Heart left ventricle (tissue), 16 donors: ENCODE data around the gene WDFY3. TPM values are rescaled to one million over a fixed set of nuclear protein-coding genes. Genes with fewer than 3 reads are reported as not detected.

Experiments
- ATAC-seq, 4 donors: fragments of 200-7000 bp; cut with Tn5 transposase; one replicate each; pipeline ENCODE4 v1.9.1; 2020 to 2022; ENCODE audit warnings: moderate library complexity in 4 of 4, mild to moderate bottlenecking in 3 of 4, moderate number of reproducible peaks in 1 of 4
- DNase-seq, 5 donors: peaks; one replicate each; pipeline ENCODE4 v3.0.0-alpha.2; 2020
- H3K27ac ChIP-seq, 12 donors: fragments of 200-600 bp; sonication (generic) in 4 of 12; one replicate each; pipeline versions ENCODE4 v1.5.0 to v1.8.0; 2016 to 2022; ENCODE audit warnings: mild to moderate bottlenecking in 2 of 12
- H3K27me3 ChIP-seq, 9 donors: fragments of 200-600 bp; sonication (generic) in 2 of 9; one replicate each; pipeline versions ENCODE4 v1.5.1 to v1.8.0; 2016 to 2022; ENCODE audit warnings: mild to moderate bottlenecking in 3 of 9
- H3K36me3 ChIP-seq, 9 donors: fragments of 200-600 bp; sonication (generic) in 2 of 9; one replicate each; pipeline versions ENCODE4 v1.5.0 to v1.8.0; 2018 to 2022; ENCODE audit warnings: mild to moderate bottlenecking in 2 of 9
- H3K4me1 ChIP-seq, 12 donors: fragments of 200-600 bp; sonication (generic) in 4 of 12; one replicate each; pipeline versions ENCODE4 v1.5.0 to v1.8.0; 2016 to 2022; ENCODE audit warnings: mild to moderate bottlenecking in 3 of 12
- H3K4me3 ChIP-seq, 12 donors: fragments of 200-600 bp; sonication (generic) in 4 of 12; one replicate each; pipeline versions ENCODE4 v1.5.0 to v1.8.0; 2017 to 2022; ENCODE audit warnings: mild to moderate bottlenecking in 9 of 12, moderate library complexity in 4 of 12
- H3K9me3 ChIP-seq, 12 donors: fragments of 200-600 bp; sonication (generic) in 4 of 12; one replicate each; pipeline versions ENCODE4 v1.5.0 to v1.8.0; 2016 to 2022; ENCODE audit warnings: mild to moderate bottlenecking in 1 of 12
- CTCF ChIP-seq, 12 donors: fragments of 200-600 bp; sonication (generic) in 4 of 12; IDR thresholded peaks; one replicate each; pipeline versions ENCODE4 v1.5.0 to v1.8.0; 2018 to 2022; ENCODE audit warnings: antibody characterized with exemption in 12 of 12, mild to moderate bottlenecking in 5 of 12
- POLR2A ChIP-seq, 2 donors: fragments of 450-650 bp; IDR thresholded peaks; one replicate each; pipeline ENCODE4 v1.6.1; 2017; ENCODE audit warnings: antibody characterized with exemption in 2 of 2, mild to moderate bottlenecking in 2 of 2, moderate library complexity in 2 of 2
- WGBS, 4 donors: extraction: QIAGEN DNeasy Blood & Tissue Kit in 2 of 4; methylation state at CpG; one replicate each; pipeline versions ENCODE4 v1.1.5 to v1.1.7; 2013 to 2018; 5-methylcytosine and 5-hydroxymethylcytosine counted together
- intact Hi-C, 10 donors: fragments of 100-400 bp; cut with DNase I; formaldehyde crosslinking; loops; one replicate each; pipeline versions ENCODE4 v1.11.1 to v1.14.2; 2022
- polyA plus RNA-seq, 2 donors: library from polyadenylated mRNA; stranded (reverse); fragments of 200-250 nt; gene quantifications; one replicate each; pipeline ENCODE4 v1.2.3, GENCODE V29; 2013
- total RNA-seq, 9 donors: library from RNA; depleted of rRNA in 2 of 9; stranded (reverse); fragments of >200 nt in 2 of 9; fragmentation: NEBNext Ultra II Directional in 3 of 9; extraction: Animal tissue kit (Norgen Biotek cat#: 25700) in 3 of 9; gene quantifications; one replicate each; pipeline versions ENCODE4 v1.1.0 to v1.2.4, GENCODE V29; 2016 to 2023
- donor health status: ischemic (EF 13 %, LVEDD 7.1; RV severe dilation, severe dysfunction).
- donor health status: healthy with polysubstance abuse.
- donor health status: DM: no; HTN: yes; CAD: no.
- donor health status: DM: no; HTN: no; CAD: no.
- donor health status: ischemic (EF 25% LVEDD 6.9; RV normal size, moderate dysfunction).
- donor health status: ischemic (EF 25% LVEDD 5.7; RV mildly dilated, moderate dysfunction).
- donor health status: healthy.
- donor health status: DM: yes; HTN: yes; CAD: no.
- donor health status: ischemic (EF 35%, LVEDD 5.7; RV mildly dilated, moderate dysfunction).
- donor health status: nonischemic (EF 11% LVEDD 7.7; RV severe dilation, severe dysfunction).
- donor health status: DM: yes; HTN: yes; CAD: no.
- donor health status: PGD.
- donor health status: ischemic (EF 29% LVEDD 5.4; RV normal size, mild dysfunction).
- donor health status: nonischemic (EF 23%, LVEDD 6.1; RV moderate dilation, normal function).

WDFY3 gene
- total and polyA plus RNA-seq, 11 donors: 5.0 to 103 (median 40.4) TPM

GRCh38 chr4:84737656-84738055 lies 228.8 kb downstream of the WDFY3 start:
- TF ChIP-seq CTCF (IDR thresholded peaks at IDR 0.05) (no peak), POLR2A (IDR thresholded peaks at IDR 0.05) (no peak)
- no peaks in the 10 kb centered on the region for H3K9me3 ChIP-seq

GRCh38 chr4:84734037-84734436 lies 232.5 kb downstream of the WDFY3 start:
- Histone ChIP-seq H3K9me3 (no peaks in the 10 kb centered on the region), H3K36me3 (peaks cover 0 to 88% (median 79%) of the 10 kb centered on the region in 9 donors), H3K4me3 (peak overlapping the region in 1 of 12 donors; percentile 21), H3K4me1 (peaks cover 0 to 4% (median 0%) of the 10 kb centered on the region in 12 donors), H3K27me3 (no peaks in the 10 kb centered on the region), H3K27ac (peak overlapping the region in 8 of 12 donors; percentile 10 to 61 (median 56))
- peak; percentile 33 to 65 (median 48) for ATAC-seq
- intact Hi-C loops: no loop called here
- no peak for TF ChIP-seq POLR2A (IDR thresholded peaks at IDR 0.05)
- TF ChIP-seq CTCF (IDR thresholded peaks at IDR 0.05): no peak
- no peak for DNase-seq

More at GRCh38 chr4:84737656-84738055, 228.8 kb downstream of the WDFY3 start:
- no peak overlapping the region for H3K27ac ChIP-seq
- DNase-seq (no peak), ATAC-seq (no peak)
- WGBS, 4 donors: 69 to 73% (median 71%) methylated on average over 3 of the region's 3 CpGs
- no peak overlapping the region for H3K4me3 ChIP-seq
- H3K36me3 ChIP-seq: peaks cover 0 to 100% (median 97%) of the 10 kb centered on the region in 9 donors
- H3K4me1 ChIP-seq: peaks cover 0 to 4% (median 0%) of the 10 kb centered on the region in 12 donors
- intact Hi-C loops: no loop called here
- no peaks in the 10 kb centered on the region for H3K27me3 ChIP-seq

- WGBS, 4 donors: 49 to 60% (median 58%) methylated on average over 13 of the region's 13 CpGs
- intact Hi-C loops: no loop called here
- peaks cover 0 to 83% (median 73%) of the 10 kb centered on the region in 9 donors for H3K36me3 ChIP-seq
- H3K27me3 ChIP-seq: no peaks in the 10 kb centered on the region
- ATAC-seq: peak; percentile 91 to 98 (median 97)
- H3K9me3 ChIP-seq: no peaks in the 10 kb centered on the region
- DNase-seq: peak; percentile 38 to 80 (median 52)
- peak overlapping the region in 8 of 12 donors; percentile 10 to 61 (median 56) for H3K27ac ChIP-seq
- H3K4me1 ChIP-seq: peaks cover 0 to 4% (median 0%) of the 10 kb centered on the region in 12 donors
- no peak for TF ChIP-seq CTCF (IDR thresholded peaks at IDR 0.05)
- no peak for TF ChIP-seq POLR2A (IDR thresholded peaks at IDR 0.05)
- H3K4me3 ChIP-seq: peak overlapping the region in 3 of 12 donors; percentile 3 to 21 (median 11)
Observed at GRCh38 chr4:84733343-84734033, 233.0 kb downstream of the WDFY3 start.

GRCh38 chr4:84730375-84730774 lies 236.1 kb downstream of the WDFY3 start:
- TF ChIP-seq CTCF (IDR thresholded peaks at IDR 0.05) (no peak), POLR2A (IDR thresholded peaks at IDR 0.05) (no peak)

More at GRCh38 chr4:84730375-84730774, 236.1 kb downstream of the WDFY3 start:
- no peak overlapping the region for H3K27ac ChIP-seq
- DNase-seq (no peak), ATAC-seq (no peak)
- H3K27me3 ChIP-seq: no peaks in the 10 kb centered on the region
- no peaks in the 10 kb centered on the region for H3K9me3 ChIP-seq
- no peak overlapping the region for H3K4me3 ChIP-seq
- H3K4me1 ChIP-seq: peaks cover 0 to 4% (median 0%) of the 10 kb centered on the region in 12 donors
- intact Hi-C loops: no loop called here
- H3K36me3 ChIP-seq: peaks cover 0 to 66% (median 42%) of the 10 kb centered on the region in 9 donors
